Neural cell (in vitro differentiated cells): ENCODE results near the gene RPS4Y1. TPM values are rescaled to one million over a fixed set of nuclear protein-coding genes. Genes with fewer than 3 reads are reported as not detected.

Experiments used
- H2AFZ ChIP-seq: fragments of 200-600, 300-800 bp; sonication (generic), shearing (Covaris generic); 2 replicates; pipeline ENCODE4 v1.6.0; 2014; ENCODE audit warnings: low read depth, mild to moderate bottlenecking, antibody characterized with exemption, low read length, moderate library complexity
- H3F3A ChIP-seq: fragments of 200-600 bp; shearing (Covaris generic); 2 replicates; pipeline ENCODE4 v1.6.1; 2016; ENCODE audit warnings: mild to moderate bottlenecking, moderate library complexity, mixed read lengths, antibody characterized with exemption, low read length; ENCODE audit not compliant: insufficient read depth, poor library complexity, severe bottlenecking
- H3K27ac ChIP-seq: fragments of 200-600, 300-800 bp; sonication (generic), shearing (Covaris generic); 2 replicates; pipeline ENCODE4 v1.5.1; 2014; ENCODE audit warnings: mild to moderate bottlenecking, low read length, moderate library complexity
- H3K27me3 ChIP-seq: fragments of 300-800, 200-600 bp; sonication (generic), shearing (Covaris generic); 2 replicates; pipeline ENCODE4 v1.6.0; 2014; ENCODE audit warnings: mild to moderate bottlenecking, low read depth, low read length, moderate library complexity; ENCODE audit not compliant: insufficient read depth
- H3K36me3 ChIP-seq: fragments of 300-800, 200-600 bp; sonication (generic), shearing (Covaris generic); 2 replicates; pipeline ENCODE4 v1.5.1; 2014; ENCODE audit warnings: mild to moderate bottlenecking, antibody characterized with exemption, low read length, moderate library complexity; ENCODE audit not compliant: insufficient read depth
- H3K4me2 ChIP-seq: fragments of 300-800, 200-600 bp; sonication (generic), shearing (Covaris generic); 2 replicates; pipeline ENCODE4 v1.6.0; 2014; ENCODE audit warnings: mild to moderate bottlenecking, low read length
- H3K4me3 ChIP-seq: fragments of 300-800, 200-600 bp; sonication (generic), shearing (Covaris generic); 2 replicates; pipeline ENCODE4 v1.5.1; 2014; ENCODE audit warnings: mild to moderate bottlenecking, low read length, moderate library complexity
- H3K79me2 ChIP-seq: fragments of 200-600 bp; shearing (Covaris generic); replicated peaks from 2 replicates; pipeline ENCODE4 v1.6.0; 2014; ENCODE audit warnings: mild to moderate bottlenecking, low read length, moderate library complexity; ENCODE audit not compliant: insufficient read depth
- H3K9ac ChIP-seq: fragments of 300-800, 200-600 bp; sonication (generic), shearing (Covaris generic); 2 replicates; pipeline ENCODE4 v1.6.1; 2016; ENCODE audit warnings: mild to moderate bottlenecking, low read length, mixed read lengths
- H3K9me2 ChIP-seq: fragments of 200-600 bp; shearing (Covaris generic); 2 replicates; pipeline ENCODE4 v1.6.1; 2016; ENCODE audit warnings: mild to moderate bottlenecking, low read length, mixed read lengths; ENCODE audit not compliant: insufficient read depth
- H3K9me3 ChIP-seq: fragments of 200-600, 300-800 bp; sonication (generic), shearing (Covaris generic); 2 replicates; pipeline ENCODE4 v1.6.1; 2016; ENCODE audit warnings: mild to moderate bottlenecking, mixed run types, low read length, moderate library complexity, mixed read lengths
- H4K20me1 ChIP-seq: fragments of 200-600 bp; shearing (Covaris generic); 2 replicates; pipeline ENCODE4 v1.6.1; 2016; ENCODE audit warnings: mild to moderate bottlenecking, mixed run types; ENCODE audit not compliant: insufficient read depth
- EP300 ChIP-seq: fragments of 450-650 bp; conservative IDR thresholded peaks from 2 replicates; pipeline ENCODE4 v1.6.1; 2014; ENCODE audit warnings: antibody characterized with exemption, mild to moderate bottlenecking, moderate library complexity; ENCODE audit not compliant: poor library complexity, severe bottlenecking
- EZH2 ChIP-seq: fragments of 200-600, 300-800 bp; shearing (Covaris generic), sonication (generic); IDR thresholded peaks from 2 replicates; pipeline ENCODE4 v1.6.1; 2014; ENCODE audit warnings: antibody characterized with exemption, low read length, borderline replicate concordance, mild to moderate bottlenecking; ENCODE audit not compliant: insufficient read depth, poor library complexity, severe bottlenecking
- MXI1 ChIP-seq: fragments of 450-650 bp; conservative IDR thresholded peaks from 2 replicates; pipeline ENCODE4 v1.6.1; 2014; ENCODE audit warnings: antibody characterized with exemption, mild to moderate bottlenecking; ENCODE audit not compliant: poor library complexity, severe bottlenecking
- POLR2AphosphoS5 ChIP-seq: IDR thresholded peaks from 2 replicates; pipeline ENCODE4 v1.6.1; 2012
- RAD21 ChIP-seq: fragments of 450-650 bp; conservative IDR thresholded peaks from 2 replicates; pipeline ENCODE4 v1.6.1; 2014; ENCODE audit warnings: antibody characterized with exemption, mild to moderate bottlenecking, moderate library complexity
- SMC3 ChIP-seq: fragments of 450-650 bp; conservative IDR thresholded peaks from 2 replicates; pipeline ENCODE4 v1.6.1; 2014; ENCODE audit warnings: antibody characterized with exemption, mild to moderate bottlenecking, moderate library complexity; ENCODE audit not compliant: poor library complexity
- TAF1 ChIP-seq: IDR thresholded peaks from 2 replicates; pipeline ENCODE4 v1.6.1; 2012; ENCODE audit warnings: low read depth
- polyA plus RNA-seq: library from polyadenylated mRNA; depleted of rRNA; stranded (reverse); fragments of >200 nt; gene quantifications from 2 replicates; pipeline ENCODE4 v1.2.3, GENCODE V29; 2014
- TF ChIP-seq, protein P1 (sequence below): fragments of 450-650 bp; IDR thresholded peaks from 2 replicates; pipeline ENCODE4 v1.5.1; 2014; ENCODE audit warnings: antibody characterized with exemption, mild to moderate bottlenecking, moderate library complexity; ENCODE audit not compliant: poor library complexity, severe bottlenecking
- TF ChIP-seq, protein P2 (sequence below): IDR thresholded peaks from 2 replicates; pipeline ENCODE4 v1.6.1; 2012; ENCODE audit warnings: borderline replicate concordance

Gene RPS4Y1
- polyA plus RNA-seq, 1 donor from 2014 or later: 224 TPM

DNA sequence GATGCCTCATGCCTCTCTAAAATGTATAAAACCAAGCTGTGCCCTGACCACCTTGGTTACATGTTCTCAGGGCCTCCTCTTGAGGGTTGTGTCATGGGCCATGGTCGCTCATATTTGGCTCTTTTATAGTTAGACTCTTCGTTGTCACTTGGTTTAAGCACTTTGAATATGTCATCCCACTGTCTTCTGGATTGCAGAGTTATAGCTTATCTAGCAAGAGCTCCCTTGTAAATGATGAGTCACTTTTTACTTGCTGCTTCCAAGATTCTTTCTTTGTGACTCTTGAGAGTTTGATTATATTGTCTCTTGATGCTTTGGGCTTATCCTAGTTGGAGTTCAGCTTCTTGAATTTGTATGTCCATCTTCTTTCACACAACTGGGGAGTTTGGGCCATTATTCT is 19.1 kb downstream of the RPS4Y1 start:
- H3K9ac ChIP-seq: no peak overlapping the region
- no peaks in the 10 kb centered on the region for H3K79me2 ChIP-seq
- no peaks in the 10 kb centered on the region for H3F3A ChIP-seq
- no peaks in the 10 kb centered on the region for H3K27me3 ChIP-seq
- no peak overlapping the region for H3K4me3 ChIP-seq
- no peak overlapping the region for H2AFZ ChIP-seq
- no peaks in the 10 kb centered on the region for H3K9me2 ChIP-seq
- H4K20me1 ChIP-seq: no peaks in the 10 kb centered on the region
- no peak overlapping the region for H3K27ac ChIP-seq
- no peaks in the 10 kb centered on the region for H3K9me3 ChIP-seq
- no peaks in the 10 kb centered on the region for H3K36me3 ChIP-seq
- TF ChIP-seq, protein P1, sequence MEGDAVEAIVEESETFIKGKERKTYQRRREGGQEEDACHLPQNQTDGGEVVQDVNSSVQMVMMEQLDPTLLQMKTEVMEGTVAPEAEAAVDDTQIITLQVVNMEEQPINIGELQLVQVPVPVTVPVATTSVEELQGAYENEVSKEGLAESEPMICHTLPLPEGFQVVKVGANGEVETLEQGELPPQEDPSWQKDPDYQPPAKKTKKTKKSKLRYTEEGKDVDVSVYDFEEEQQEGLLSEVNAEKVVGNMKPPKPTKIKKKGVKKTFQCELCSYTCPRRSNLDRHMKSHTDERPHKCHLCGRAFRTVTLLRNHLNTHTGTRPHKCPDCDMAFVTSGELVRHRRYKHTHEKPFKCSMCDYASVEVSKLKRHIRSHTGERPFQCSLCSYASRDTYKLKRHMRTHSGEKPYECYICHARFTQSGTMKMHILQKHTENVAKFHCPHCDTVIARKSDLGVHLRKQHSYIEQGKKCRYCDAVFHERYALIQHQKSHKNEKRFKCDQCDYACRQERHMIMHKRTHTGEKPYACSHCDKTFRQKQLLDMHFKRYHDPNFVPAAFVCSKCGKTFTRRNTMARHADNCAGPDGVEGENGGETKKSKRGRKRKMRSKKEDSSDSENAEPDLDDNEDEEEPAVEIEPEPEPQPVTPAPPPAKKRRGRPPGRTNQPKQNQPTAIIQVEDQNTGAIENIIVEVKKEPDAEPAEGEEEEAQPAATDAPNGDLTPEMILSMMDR: no peak
- no peak for TF ChIP-seq POLR2AphosphoS5
- TF ChIP-seq EZH2: no peak
- TF ChIP-seq MXI1: no peak
- no peak for TF ChIP-seq EP300
- no peak for TF ChIP-seq RAD21
- no peak for TF ChIP-seq SMC3
- TF ChIP-seq TAF1: no peak
- TF ChIP-seq, protein P2, sequence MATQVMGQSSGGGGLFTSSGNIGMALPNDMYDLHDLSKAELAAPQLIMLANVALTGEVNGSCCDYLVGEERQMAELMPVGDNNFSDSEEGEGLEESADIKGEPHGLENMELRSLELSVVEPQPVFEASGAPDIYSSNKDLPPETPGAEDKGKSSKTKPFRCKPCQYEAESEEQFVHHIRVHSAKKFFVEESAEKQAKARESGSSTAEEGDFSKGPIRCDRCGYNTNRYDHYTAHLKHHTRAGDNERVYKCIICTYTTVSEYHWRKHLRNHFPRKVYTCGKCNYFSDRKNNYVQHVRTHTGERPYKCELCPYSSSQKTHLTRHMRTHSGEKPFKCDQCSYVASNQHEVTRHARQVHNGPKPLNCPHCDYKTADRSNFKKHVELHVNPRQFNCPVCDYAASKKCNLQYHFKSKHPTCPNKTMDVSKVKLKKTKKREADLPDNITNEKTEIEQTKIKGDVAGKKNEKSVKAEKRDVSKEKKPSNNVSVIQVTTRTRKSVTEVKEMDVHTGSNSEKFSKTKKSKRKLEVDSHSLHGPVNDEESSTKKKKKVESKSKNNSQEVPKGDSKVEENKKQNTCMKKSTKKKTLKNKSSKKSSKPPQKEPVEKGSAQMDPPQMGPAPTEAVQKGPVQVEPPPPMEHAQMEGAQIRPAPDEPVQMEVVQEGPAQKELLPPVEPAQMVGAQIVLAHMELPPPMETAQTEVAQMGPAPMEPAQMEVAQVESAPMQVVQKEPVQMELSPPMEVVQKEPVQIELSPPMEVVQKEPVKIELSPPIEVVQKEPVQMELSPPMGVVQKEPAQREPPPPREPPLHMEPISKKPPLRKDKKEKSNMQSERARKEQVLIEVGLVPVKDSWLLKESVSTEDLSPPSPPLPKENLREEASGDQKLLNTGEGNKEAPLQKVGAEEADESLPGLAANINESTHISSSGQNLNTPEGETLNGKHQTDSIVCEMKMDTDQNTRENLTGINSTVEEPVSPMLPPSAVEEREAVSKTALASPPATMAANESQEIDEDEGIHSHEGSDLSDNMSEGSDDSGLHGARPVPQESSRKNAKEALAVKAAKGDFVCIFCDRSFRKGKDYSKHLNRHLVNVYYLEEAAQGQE: no peak
- H3K4me2 ChIP-seq: no peak overlapping the region

DNA sequence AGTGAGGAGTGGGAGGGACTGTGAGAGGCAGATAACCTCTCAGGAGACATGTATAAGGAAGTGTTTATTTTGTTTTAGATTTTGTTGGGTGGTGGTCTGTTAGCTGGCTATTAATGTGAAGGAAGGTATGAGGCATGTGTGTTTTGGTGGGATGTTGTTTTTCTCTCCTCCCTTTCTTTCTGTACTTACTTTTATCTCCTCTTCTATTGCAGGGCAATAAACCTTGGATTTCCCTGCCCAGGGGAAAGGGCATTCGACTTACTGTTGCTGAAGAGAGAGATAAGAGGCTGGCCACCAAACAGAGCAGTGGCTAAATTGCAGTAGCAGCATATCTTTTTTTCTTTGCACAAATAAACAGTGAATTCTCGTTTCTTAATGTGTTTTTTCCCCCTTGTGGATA is 25.2 kb downstream of the RPS4Y1 start:
- no peak overlapping the region for H2AFZ ChIP-seq
- no peaks in the 10 kb centered on the region for H3F3A ChIP-seq
- no peaks in the 10 kb centered on the region for H3K79me2 ChIP-seq
- no peaks in the 10 kb centered on the region for H3K9me3 ChIP-seq
- no peak overlapping the region for H3K9ac ChIP-seq
- H3K4me2 ChIP-seq: no peak overlapping the region
- no peaks in the 10 kb centered on the region for H3K36me3 ChIP-seq
- H3K27ac ChIP-seq: no peak overlapping the region
- no peak overlapping the region for H3K4me3 ChIP-seq
- H3K9me2 ChIP-seq: no peaks in the 10 kb centered on the region
- no peak for TF ChIP-seq EP300
- TF ChIP-seq, protein P2: no peak
- no peak for TF ChIP-seq EZH2
- TF ChIP-seq MXI1: no peak
- TF ChIP-seq TAF1: no peak
- TF ChIP-seq RAD21: no peak
- TF ChIP-seq POLR2AphosphoS5: no peak
- TF ChIP-seq, protein P1: no peak
- no peak for TF ChIP-seq SMC3
- no peaks in the 10 kb centered on the region for H4K20me1 ChIP-seq
- no peaks in the 10 kb centered on the region for H3K27me3 ChIP-seq
